HepG2 (cell line): ENCODE results near the gene TEX51. TPM values are rescaled to one million over a fixed set of nuclear protein-coding genes. Genes with fewer than 3 reads are reported as not detected.

Experiments
- ATAC-seq: fragments of 200-7000 bp; cut with Tn5 transposase; 3 replicates; pipeline ENCODE4 v1.9.1; 2020; ENCODE audit warnings: mild to moderate bottlenecking, moderate library complexity
- BruUV-seq: library from RNA; stranded (reverse); fragments of 400-500 nt; replicated peaks from 2 replicates; lab custom pipeline; 2021; lab: Mats Ljungman, UMichigan
- CTCF ChIA-PET: fragments of 300-600 bp; formaldehyde crosslinking; extraction: SDS; loops from one replicate; lab custom pipeline; 2021; ENCODE audit warnings: low total read pairs, inconsistent platforms, low intra/inter-chr PET ratio; lab: Yijun Ruan, JAX
- POLR2A ChIA-PET: fragments of 350-600 bp; sonication (Branson Sonifier 250); formaldehyde crosslinking; loops from one replicate; lab custom pipeline; 2020; ENCODE audit warnings: antibody characterized with exemption, inconsistent platforms; lab: Yijun Ruan, JAX
- DNase-seq: peaks from one replicate; pipeline ENCODE4 v3.0.0-alpha.2; 2015; ENCODE audit warnings: low spot score
- FAIRE-seq: peaks from 3 replicates; lab custom pipeline; 2011; peaks lifted over from hg19 to GRCh38; lab: Jason Lieb, UNC
- H2AFZ ChIP-seq: one replicate; pipeline ENCODE4 v1.6.1; 2011; ENCODE audit warnings: low read length, inconsistent platforms
- H3K27ac ChIP-seq: fragments of 300-600 bp; 3 replicates; pipeline ENCODE4 v1.8.0; 2011; ENCODE audit warnings: mixed run types, mild to moderate bottlenecking, mixed read lengths, low read length, inconsistent platforms; ENCODE audit not compliant: insufficient read depth; ENCODE audit errors: extremely low read length
- H3K27me3 ChIP-seq, 2 experiments: fragments of 200-600 bp in 1 of 2; 2 replicates in 1 of 2; 3 replicates in 1 of 2; pipeline versions ENCODE4 v1.6.0 to v1.8.0; 2011; ENCODE audit warnings: low read length in 2 of 2, mild to moderate bottlenecking in 2 of 2, moderate library complexity in 2 of 2, inconsistent platforms in 1 of 2; ENCODE audit not compliant: insufficient read depth in 2 of 2, control insufficient read depth in 1 of 2
- H3K36me3 ChIP-seq, 2 experiments: fragments of 200-600 bp in 1 of 2; replicated peaks in 1 of 2; 2 replicates in 1 of 2; 3 replicates in 1 of 2; pipeline versions ENCODE4 v1.5.1 to v1.8.0; 2011; ENCODE audit warnings: low read length in 2 of 2, inconsistent platforms in 1 of 2; ENCODE audit not compliant: insufficient read depth in 2 of 2, control insufficient read depth in 1 of 2
- H3K4me1 ChIP-seq: 2 replicates; pipeline ENCODE4 v1.5.1; 2012; ENCODE audit warnings: low read length, inconsistent platforms; ENCODE audit not compliant: insufficient read depth
- H3K4me2 ChIP-seq: 2 replicates; pipeline ENCODE4 v1.6.0; 2011; ENCODE audit warnings: low read depth, low read length, inconsistent platforms
- H3K4me3 ChIP-seq, 3 experiments: fragments of 200-600 bp in 1 of 3; sonication (generic), shearing (Covaris generic) in 1 of 3; replicated peaks in 1 of 3; 2 replicates each; pipeline ENCODE4 v1.5.1; 2011 to 2016; ENCODE audit warnings: low read length in 3 of 3, inconsistent platforms in 2 of 3, low read depth in 2 of 3, mild to moderate bottlenecking in 2 of 3, control low read depth in 1 of 3, mixed read lengths in 1 of 3; ENCODE audit not compliant: insufficient read depth in 1 of 3
- H3K79me2 ChIP-seq: one replicate; pipeline ENCODE4 v1.6.1; 2011; ENCODE audit warnings: low read length, inconsistent platforms; ENCODE audit not compliant: insufficient read depth
- H3K9ac ChIP-seq: 2 replicates; pipeline ENCODE4 v1.6.0; 2011; ENCODE audit warnings: mild to moderate bottlenecking, low read depth, low read length, inconsistent platforms; ENCODE audit not compliant: insufficient read depth
- H3K9me3 ChIP-seq: 2 replicates; pipeline ENCODE4 v1.5.1; 2012; ENCODE audit warnings: mild to moderate bottlenecking, low read length
- H4K20me1 ChIP-seq: 2 replicates; pipeline ENCODE4 v1.6.0; 2011; ENCODE audit warnings: inconsistent platforms, mild to moderate bottlenecking, low read length, moderate library complexity; ENCODE audit not compliant: insufficient read depth
- ELF3 ChIP-seq: IDR thresholded peaks from 2 replicates; pipeline ENCODE4 v1.6.1; 2016; ENCODE audit warnings: missing genetic modification reagents, missing compliant biosample characterization
- HHEX ChIP-seq: IDR thresholded peaks from 2 replicates; pipeline ENCODE4 v1.6.1; 2016; ENCODE audit warnings: control low read depth
- RAD51 ChIP-seq: fragments of 450-650 bp; IDR thresholded peaks from 2 replicates; pipeline ENCODE4 v1.6.1; 2016; ENCODE audit warnings: borderline replicate concordance
- SRF ChIP-seq: IDR thresholded peaks from 2 replicates; pipeline ENCODE4 v1.6.1; 2011; ENCODE audit warnings: mild to moderate bottlenecking, low read depth, low read length, moderate library complexity
- TBL1XR1 ChIP-seq: fragments of 150-350 bp; IDR thresholded peaks from 2 replicates; pipeline ENCODE4 v1.6.1; 2014; ENCODE audit warnings: borderline replicate concordance, low read length; ENCODE audit not compliant: partially characterized antibody
- TEAD2 ChIP-seq: sonication (generic); formaldehyde crosslinking; IDR thresholded peaks from 2 replicates; pipeline ENCODE4 v1.9.0; 2021; ENCODE audit warnings: missing genetic modification reagents
- THAP11 ChIP-seq: IDR thresholded peaks from 2 replicates; pipeline ENCODE4 v1.6.1; 2016; ENCODE audit warnings: missing biosample characterization, missing genetic modification reagents
- ZBTB7B ChIP-seq: sonication (generic); formaldehyde crosslinking; IDR thresholded peaks from 2 replicates; pipeline ENCODE4 v1.4.0; 2020; ENCODE audit warnings: missing genetic modification reagents
- ZFYVE20 ChIP-seq: sonication (generic); formaldehyde crosslinking; IDR thresholded peaks from 2 replicates; pipeline ENCODE4 v1.8.0; 2023; ENCODE audit warnings: low read depth, mild to moderate bottlenecking, moderate library complexity, missing genetic modification reagents, borderline replicate concordance
- ZNF33B ChIP-seq: sonication (generic); formaldehyde crosslinking; IDR thresholded peaks from 2 replicates; pipeline ENCODE4 v1.5.1; 2020; ENCODE audit warnings: mild to moderate bottlenecking, missing genetic modification reagents
- ZNF543 ChIP-seq: sonication (generic); formaldehyde crosslinking; IDR thresholded peaks from 2 replicates; pipeline ENCODE4 v1.4.0; 2020; ENCODE audit warnings: mild to moderate bottlenecking, missing genetic modification reagents
- WGBS: methylation state at CpG from one replicate; pipeline ENCODE4 v1.1.6; 2017; ENCODE audit warnings: low lambda C conversion rate; 5-methylcytosine and 5-hydroxymethylcytosine counted together
- in situ Hi-C: cut with HindIII; loops from 2 replicates; pipeline ENCODE4 v1.10.0; 2017; ENCODE audit warnings: low pct_unique_long_range_greater_than_20kb; ENCODE audit not compliant: extremely low pct_ligation_motif_present
- intact Hi-C: fragments of 100-400 bp; cut with micrococcal nuclease; formaldehyde crosslinking; loops from one replicate; pipeline ENCODE4 v1.10.0; 2022; ENCODE audit not compliant: unreplicated experiment
- polyA plus RNA-seq, 8 experiments: library from polyadenylated mRNA; depleted of rRNA in 3 of 8; stranded (reverse) in 7 of 8; unstranded in 1 of 8; fragments of >200 nt; fragmentation: Illumina TruSeq in 4 of 8; extraction: Trizol in 4 of 8; gene quantifications; 2 replicates each; pipeline versions ENCODE4 v1.2.1 to v1.2.3, GENCODE V29; 2011 to 2016; ENCODE audit warnings: low read depth in 4 of 8, missing spikeins in 1 of 8, mixed read lengths in 1 of 8; ENCODE audit not compliant: insufficient read depth in 1 of 8
- total RNA-seq, 5 experiments: library from RNA; depleted of rRNA; stranded (reverse); fragments of >200 nt; fragmentation: Illumina TruSeq; extraction: Trizol; gene quantifications; 2 replicates each; pipeline ENCODE4 v1.2.3, GENCODE V29; 2016; ENCODE audit warnings: low read depth in 1 of 5
- TF ChIP-seq, protein P1 (sequence below): sonication (generic); formaldehyde crosslinking; IDR thresholded peaks from 2 replicates; pipeline ENCODE4 v1.5.0; 2020; ENCODE audit warnings: mild to moderate bottlenecking, missing genetic modification reagents
- TF ChIP-seq, protein P2 (sequence below): sonication (generic); formaldehyde crosslinking; IDR thresholded peaks from 2 replicates; pipeline ENCODE4 v1.5.0; 2020; ENCODE audit warnings: mild to moderate bottlenecking, missing genetic modification reagents
- TF ChIP-seq, protein P3 (sequence below): sonication (generic); formaldehyde crosslinking; IDR thresholded peaks from 2 replicates; pipeline ENCODE4 v1.4.0; 2020; ENCODE audit warnings: missing genetic modification reagents, borderline replicate concordance

The TEX51 gene
- total and polyA plus RNA-seq, 2 of the 13 experiments (the other 11 are each of a cell fraction or from before 2014, with no cell fraction given): not detected

DNA sequence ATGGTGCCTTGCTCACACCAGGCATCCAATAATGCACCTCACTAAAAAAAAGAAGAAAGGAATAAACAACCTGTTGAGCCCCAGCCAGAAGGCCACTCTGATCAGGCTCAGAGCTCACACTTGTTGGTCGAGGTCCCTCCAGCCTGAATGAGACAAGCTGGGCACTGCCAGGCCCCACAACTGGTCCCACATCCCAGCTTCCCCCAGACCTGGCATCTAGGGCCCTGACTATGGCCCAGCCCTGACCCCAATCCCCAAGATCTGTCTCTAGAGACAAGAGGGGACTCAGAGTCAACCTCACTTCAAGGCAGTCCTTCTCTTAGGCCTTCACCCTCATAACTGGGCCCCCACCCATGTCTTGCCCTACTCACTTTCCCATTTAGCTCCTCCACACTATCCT is 22.4 kb downstream of the TEX51 start:
- Histone ChIP-seq H3K4me2 (no peak overlapping the region), H3K79me2 (no peaks in the 10 kb centered on the region), H3K4me3 (no peak overlapping the region), H4K20me1 (no peaks in the 10 kb centered on the region), H3K4me1 (no peaks in the 10 kb centered on the region), H3K9me3 (no peaks in the 10 kb centered on the region), H2AFZ (no peak overlapping the region), H3K36me3 (no peaks in the 10 kb centered on the region), H3K27ac (no peak overlapping the region), H3K9ac (no peak overlapping the region), H3K27me3 (no peaks in the 10 kb centered on the region)
- no TSS peak for BruUV-seq
- ATAC-seq: no peak
- CTCF ChIA-PET: no interaction called here
- no peak for DNase-seq
- intact Hi-C loops (no loop called here), in situ Hi-C loops (no loop called here)
- TF ChIP-seq ZNF33B (CRISPR knock-in tag): no peak
- no peak for TF ChIP-seq TEAD2
- no peak for TF ChIP-seq ZNF543 (CRISPR knock-in tag)
- TF ChIP-seq ELF3 (CRISPR knock-in tag): no peak
- TF ChIP-seq, protein P1, sequence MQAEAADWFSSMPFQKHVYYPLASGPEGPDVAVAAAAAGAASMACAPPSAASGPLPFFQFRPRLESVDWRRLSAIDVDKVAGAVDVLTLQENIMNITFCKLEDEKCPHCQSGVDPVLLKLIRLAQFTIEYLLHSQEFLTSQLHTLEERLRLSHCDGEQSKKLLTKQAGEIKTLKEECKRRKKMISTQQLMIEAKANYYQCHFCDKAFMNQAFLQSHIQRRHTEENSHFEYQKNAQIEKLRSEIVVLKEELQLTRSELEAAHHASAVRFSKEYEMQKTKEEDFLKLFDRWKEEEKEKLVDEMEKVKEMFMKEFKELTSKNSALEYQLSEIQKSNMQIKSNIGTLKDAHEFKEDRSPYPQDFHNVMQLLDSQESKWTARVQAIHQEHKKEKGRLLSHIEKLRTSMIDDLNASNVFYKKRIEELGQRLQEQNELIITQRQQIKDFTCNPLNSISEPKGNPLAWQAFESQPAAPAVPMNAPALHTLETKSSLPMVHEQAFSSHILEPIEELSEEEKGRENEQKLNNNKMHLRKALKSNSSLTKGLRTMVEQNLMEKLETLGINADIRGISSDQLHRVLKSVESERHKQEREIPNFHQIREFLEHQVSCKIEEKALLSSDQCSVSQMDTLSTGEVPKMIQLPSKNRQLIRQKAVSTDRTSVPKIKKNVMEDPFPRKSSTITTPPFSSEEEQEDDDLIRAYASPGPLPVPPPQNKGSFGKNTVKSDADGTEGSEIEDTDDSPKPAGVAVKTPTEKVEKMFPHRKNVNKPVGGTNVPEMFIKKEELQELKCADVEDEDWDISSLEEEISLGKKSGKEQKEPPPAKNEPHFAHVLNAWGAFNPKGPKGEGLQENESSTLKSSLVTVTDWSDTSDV (CRISPR knock-in tag): no peak
- TF ChIP-seq, protein P2, sequence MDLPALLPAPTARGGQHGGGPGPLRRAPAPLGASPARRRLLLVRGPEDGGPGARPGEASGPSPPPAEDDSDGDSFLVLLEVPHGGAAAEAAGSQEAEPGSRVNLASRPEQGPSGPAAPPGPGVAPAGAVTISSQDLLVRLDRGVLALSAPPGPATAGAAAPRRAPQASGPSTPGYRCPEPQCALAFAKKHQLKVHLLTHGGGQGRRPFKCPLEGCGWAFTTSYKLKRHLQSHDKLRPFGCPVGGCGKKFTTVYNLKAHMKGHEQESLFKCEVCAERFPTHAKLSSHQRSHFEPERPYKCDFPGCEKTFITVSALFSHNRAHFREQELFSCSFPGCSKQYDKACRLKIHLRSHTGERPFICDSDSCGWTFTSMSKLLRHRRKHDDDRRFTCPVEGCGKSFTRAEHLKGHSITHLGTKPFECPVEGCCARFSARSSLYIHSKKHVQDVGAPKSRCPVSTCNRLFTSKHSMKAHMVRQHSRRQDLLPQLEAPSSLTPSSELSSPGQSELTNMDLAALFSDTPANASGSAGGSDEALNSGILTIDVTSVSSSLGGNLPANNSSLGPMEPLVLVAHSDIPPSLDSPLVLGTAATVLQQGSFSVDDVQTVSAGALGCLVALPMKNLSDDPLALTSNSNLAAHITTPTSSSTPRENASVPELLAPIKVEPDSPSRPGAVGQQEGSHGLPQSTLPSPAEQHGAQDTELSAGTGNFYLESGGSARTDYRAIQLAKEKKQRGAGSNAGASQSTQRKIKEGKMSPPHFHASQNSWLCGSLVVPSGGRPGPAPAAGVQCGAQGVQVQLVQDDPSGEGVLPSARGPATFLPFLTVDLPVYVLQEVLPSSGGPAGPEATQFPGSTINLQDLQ (CRISPR knock-in tag): no peak
- TF ChIP-seq TBL1XR1: no peak
- TF ChIP-seq ZFYVE20 (CRISPR knock-in tag): no peak
- TF ChIP-seq, protein P3, sequence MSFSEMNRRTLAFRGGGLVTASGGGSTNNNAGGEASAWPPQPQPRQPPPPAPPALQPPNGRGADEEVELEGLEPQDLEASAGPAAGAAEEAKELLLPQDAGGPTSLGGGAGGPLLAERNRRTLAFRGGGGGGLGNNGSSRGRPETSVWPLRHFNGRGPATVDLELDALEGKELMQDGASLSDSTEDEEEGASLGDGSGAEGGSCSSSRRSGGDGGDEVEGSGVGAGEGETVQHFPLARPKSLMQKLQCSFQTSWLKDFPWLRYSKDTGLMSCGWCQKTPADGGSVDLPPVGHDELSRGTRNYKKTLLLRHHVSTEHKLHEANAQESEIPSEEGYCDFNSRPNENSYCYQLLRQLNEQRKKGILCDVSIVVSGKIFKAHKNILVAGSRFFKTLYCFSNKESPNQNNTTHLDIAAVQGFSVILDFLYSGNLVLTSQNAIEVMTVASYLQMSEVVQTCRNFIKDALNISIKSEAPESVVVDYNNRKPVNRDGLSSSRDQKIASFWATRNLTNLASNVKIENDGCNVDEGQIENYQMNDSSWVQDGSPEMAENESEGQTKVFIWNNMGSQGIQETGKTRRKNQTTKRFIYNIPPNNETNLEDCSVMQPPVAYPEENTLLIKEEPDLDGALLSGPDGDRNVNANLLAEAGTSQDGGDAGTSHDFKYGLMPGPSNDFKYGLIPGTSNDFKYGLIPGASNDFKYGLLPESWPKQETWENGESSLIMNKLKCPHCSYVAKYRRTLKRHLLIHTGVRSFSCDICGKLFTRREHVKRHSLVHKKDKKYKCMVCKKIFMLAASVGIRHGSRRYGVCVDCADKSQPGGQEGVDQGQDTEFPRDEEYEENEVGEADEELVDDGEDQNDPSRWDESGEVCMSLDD (CRISPR knock-in tag): no peak
- TF ChIP-seq RAD51: no peak
- no peak for TF ChIP-seq HHEX (CRISPR knock-in tag)
- TF ChIP-seq SRF: no peak
- no peak for TF ChIP-seq ZBTB7B (CRISPR knock-in tag)
- TF ChIP-seq THAP11 (CRISPR knock-in tag): no peak
- POLR2A ChIA-PET: no interaction called here
- WGBS: 0% methylated on average over 1 of the region's 1 CpG
- FAIRE-seq: no peak
